Nephron progenitor cell (in vitro differentiated cells): ENCODE data around the gene LNX1.

Experiments
- DNase-seq: peaks from one replicate; pipeline ENCODE4 v3.0.0; 2021
- H3K27ac Mint-ChIP-seq: 2 replicates; pipeline ENCODE4 v1.8.0; 2021; ENCODE audit warnings: mild to moderate bottlenecking, moderate library complexity, mixed read lengths
- H3K27me3 Mint-ChIP-seq: 2 replicates; pipeline ENCODE4 v1.8.0; 2021; ENCODE audit warnings: mild to moderate bottlenecking, low read depth, mixed read lengths; ENCODE audit not compliant: poor library complexity
- H3K36me3 Mint-ChIP-seq: 2 replicates; pipeline ENCODE4 v1.8.0; 2021; ENCODE audit warnings: low read depth, mixed read lengths
- H3K4me1 Mint-ChIP-seq: 2 replicates; pipeline ENCODE4 v1.8.0; 2021; ENCODE audit warnings: mixed read lengths
- H3K4me3 Mint-ChIP-seq: 2 replicates; pipeline ENCODE4 v1.8.0; 2021; ENCODE audit warnings: mild to moderate bottlenecking, moderate library complexity, mixed read lengths
- H3K9me3 Mint-ChIP-seq: 2 replicates; pipeline ENCODE4 v1.8.0; 2021; ENCODE audit warnings: mild to moderate bottlenecking, moderate library complexity, mixed read lengths
- CTCF ChIP-seq: fragments of 200-600 bp; sonication (generic); IDR thresholded peaks from 2 replicates; pipeline ENCODE4 v1.5.0; 2021; ENCODE audit warnings: antibody characterized with exemption

LNX1 gene

GRCh38 chr4:53619431-53619830 lies 28.1 kb upstream of the LNX1 start:
- Mint-ChIP-seq H3K36me3 (no peaks in the 10 kb centered on the region), H3K27me3 (no peaks in the 10 kb centered on the region)

GRCh38 chr4:53618321-53618720 lies 27.0 kb upstream of the LNX1 start:
- H3K9me3 Mint-ChIP-seq: no peaks in the 10 kb centered on the region
- no peak for DNase-seq
- TF ChIP-seq CTCF: no peak
- H3K4me3 Mint-ChIP-seq: no peak overlapping the region
- no peak overlapping the region for H3K27ac Mint-ChIP-seq
- peaks cover 27% of the 10 kb centered on the region for H3K4me1 Mint-ChIP-seq
- H3K36me3 Mint-ChIP-seq: no peaks in the 10 kb centered on the region
- H3K27me3 Mint-ChIP-seq: no peaks in the 10 kb centered on the region

More at GRCh38 chr4:53619431-53619830, 28.1 kb upstream of the LNX1 start:
- DNase-seq: no peak
- no peak overlapping the region for H3K4me3 Mint-ChIP-seq
- H3K9me3 Mint-ChIP-seq: peaks cover 2% of the 10 kb centered on the region
- TF ChIP-seq CTCF: no peak
- peaks cover 21% of the 10 kb centered on the region for H3K4me1 Mint-ChIP-seq
- H3K27ac Mint-ChIP-seq: no peak overlapping the region

- H3K4me1 Mint-ChIP-seq: peaks cover 21% of the 10 kb centered on the region
- no peak overlapping the region for H3K4me3 Mint-ChIP-seq
- no peak for DNase-seq
- no peaks in the 10 kb centered on the region for H3K9me3 Mint-ChIP-seq
- TF ChIP-seq CTCF: no peak
- no peaks in the 10 kb centered on the region for H3K27me3 Mint-ChIP-seq
- no peak overlapping the region for H3K27ac Mint-ChIP-seq
- H3K36me3 Mint-ChIP-seq: no peaks in the 10 kb centered on the region
Measured at GRCh38 chr4:53617101-53617680, 25.9 kb upstream of the LNX1 start.

GRCh38 chr4:53616219-53616618 lies 24.9 kb upstream of the LNX1 start:
- peaks cover 20% of the 10 kb centered on the region for H3K4me1 Mint-ChIP-seq
- H3K27ac Mint-ChIP-seq: no peak overlapping the region

GRCh38 chr4:53614591-53614990 lies 23.3 kb upstream of the LNX1 start:
- Mint-ChIP-seq H3K36me3 (no peaks in the 10 kb centered on the region), H3K27me3 (no peaks in the 10 kb centered on the region), H3K27ac (no peak overlapping the region), H3K4me3 (no peak overlapping the region), H3K9me3 (no peaks in the 10 kb centered on the region), H3K4me1 (peaks cover 20% of the 10 kb centered on the region)
- no peak for DNase-seq
- no peak for TF ChIP-seq CTCF

More at GRCh38 chr4:53616219-53616618, 24.9 kb upstream of the LNX1 start:
- Mint-ChIP-seq H3K9me3 (no peaks in the 10 kb centered on the region), H3K4me3 (no peak overlapping the region), H3K27me3 (no peaks in the 10 kb centered on the region), H3K36me3 (no peaks in the 10 kb centered on the region)
- TF ChIP-seq CTCF: no peak
- DNase-seq: no peak

- no peak overlapping the region for H3K4me3 Mint-ChIP-seq
- peaks cover 20% of the 10 kb centered on the region for H3K4me1 Mint-ChIP-seq
- H3K27ac Mint-ChIP-seq: no peak overlapping the region
- DNase-seq: no peak
- H3K9me3 Mint-ChIP-seq: peaks cover 8% of the 10 kb centered on the region
- no peak for TF ChIP-seq CTCF
- peaks cover 7% of the 10 kb centered on the region for H3K36me3 Mint-ChIP-seq
- no peaks in the 10 kb centered on the region for H3K27me3 Mint-ChIP-seq
Measured at GRCh38 chr4:53613428-53613827, 22.1 kb upstream of the LNX1 start.
